ENCODE data around the gene P3H2. TPM values are rescaled to one million over a fixed set of nuclear protein-coding genes. Genes with fewer than 3 reads are reported as not detected.
"Not testable (repeated sequence)": the region's sequence is repeated elsewhere in the genome, so short reads cannot be mapped to it uniquely, and the experiment has no call there.

P3H2 gene
- polyA plus RNA-seq, 1 donor, result 94.2 TPM

DNA sequence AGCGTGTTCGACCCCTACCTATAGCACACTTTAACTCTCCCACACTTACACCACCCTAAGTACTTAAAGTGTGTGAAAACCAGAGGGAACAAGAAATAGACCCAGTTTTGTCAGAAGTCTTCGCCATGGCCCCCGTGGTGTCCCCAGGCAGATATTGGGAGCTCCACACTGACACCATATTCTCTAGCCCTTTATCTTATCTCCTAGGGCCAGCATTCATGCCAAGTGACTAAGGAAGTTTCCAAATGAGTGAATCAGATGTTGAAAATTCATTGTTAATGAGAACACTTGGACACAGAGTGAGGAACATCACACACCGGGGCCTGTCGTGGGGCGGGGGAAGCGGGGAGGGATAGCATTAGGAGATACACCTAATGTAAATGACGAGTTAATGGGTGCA lies 31.8 kb downstream of the P3H2 start:
- DNase-seq, result no peak

DNA sequence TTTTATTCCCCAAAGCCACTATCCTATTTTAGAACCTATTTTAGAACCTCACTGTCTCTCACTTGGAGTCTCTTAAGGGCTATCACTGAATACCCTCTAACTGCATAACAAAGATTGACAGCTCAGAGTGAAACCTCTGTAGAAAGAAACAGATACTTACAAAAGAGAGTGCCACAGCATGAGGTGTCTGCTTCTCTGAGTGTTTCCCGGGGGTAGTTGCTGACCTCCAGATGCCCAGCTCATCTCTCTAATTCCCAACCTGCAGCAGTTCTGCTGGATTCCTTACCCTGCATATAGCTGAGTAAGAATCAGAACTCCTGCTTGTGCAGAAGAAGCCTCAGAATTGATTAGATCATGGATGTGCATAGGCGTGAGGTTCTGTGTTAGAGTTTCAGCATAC lies 34.5 kb downstream of the P3H2 start:
- DNase-seq, result no peak

DNA sequence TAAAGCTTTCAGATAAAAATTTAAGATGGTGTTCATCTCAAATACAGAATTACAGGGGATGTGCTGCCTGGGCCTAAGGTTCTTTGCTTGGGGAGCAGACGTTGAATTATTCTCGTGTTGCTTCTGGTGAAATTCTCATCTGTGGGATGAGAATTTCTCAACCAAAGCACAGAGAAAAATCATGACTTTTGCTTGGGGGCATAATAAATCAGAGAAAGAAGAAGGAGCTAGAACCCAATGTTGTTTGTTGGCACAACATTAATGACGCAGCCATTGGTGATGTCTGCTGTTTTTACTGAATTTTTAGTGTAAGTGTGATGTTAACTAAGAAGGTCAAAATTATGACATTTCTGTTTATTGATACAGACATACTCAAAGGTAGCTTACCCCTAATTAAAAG lies 35.7 kb downstream of the P3H2 start:
- DNase-seq, result no peak

DNA sequence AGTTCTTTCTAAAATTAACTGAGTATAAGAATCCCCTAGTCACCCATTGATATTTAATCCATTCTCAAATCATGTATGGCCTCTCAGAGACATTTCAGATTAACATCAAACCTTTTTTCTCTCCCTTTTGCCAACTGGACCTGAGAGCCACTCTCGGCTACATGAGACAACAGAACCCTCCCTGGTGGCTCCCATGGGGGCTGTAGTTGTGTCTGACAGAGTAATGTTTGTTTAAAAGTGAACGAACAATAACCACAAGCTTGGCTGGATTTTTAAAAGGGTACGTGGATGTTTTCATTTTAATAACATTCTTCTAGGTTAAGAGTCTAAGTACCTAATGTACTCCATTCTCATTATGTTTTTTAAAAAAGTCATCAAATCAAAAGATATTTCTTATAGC lies 37.1 kb downstream of the P3H2 start:
- DNase-seq, result no peak

DNA sequence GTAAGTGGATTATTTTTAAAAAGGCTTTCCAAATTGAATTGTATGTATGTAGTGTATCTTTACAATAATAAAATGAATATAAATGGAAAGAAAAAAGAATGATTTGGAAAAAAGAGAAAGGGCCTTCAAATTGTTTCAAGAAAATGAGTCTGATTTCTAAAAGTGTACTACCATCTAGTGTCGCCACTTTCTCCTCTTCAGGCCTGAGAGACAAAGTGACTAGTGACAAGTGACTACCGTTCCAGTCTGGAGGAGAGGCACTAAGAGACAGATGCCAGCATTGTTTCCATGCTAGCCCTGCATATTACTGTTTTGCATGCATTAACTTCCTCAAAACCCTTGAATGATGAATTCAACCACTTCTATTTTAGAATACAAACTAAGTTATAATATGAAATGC lies 39.3 kb downstream of the P3H2 start:
- DNase-seq, result no peak

DNA sequence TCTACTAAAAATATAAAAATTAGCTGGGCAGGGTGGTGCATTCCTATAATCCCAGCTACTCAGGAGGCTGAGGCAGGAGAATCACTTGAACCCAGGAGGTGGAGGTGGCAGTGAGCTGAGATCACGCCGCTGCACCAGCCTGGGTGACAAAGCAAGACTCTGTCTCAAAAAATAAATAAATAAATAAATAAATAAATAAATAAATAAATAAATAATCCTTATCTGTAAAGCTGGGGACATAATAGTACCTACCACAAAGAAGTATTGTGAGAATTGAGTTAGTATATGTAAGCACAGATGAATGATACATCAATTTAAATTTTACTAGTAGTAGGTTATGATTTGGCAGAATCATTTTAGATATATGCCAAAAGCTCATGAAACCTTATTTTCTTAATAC lies 41.5 kb downstream of the P3H2 start:
- DNase-seq, result not testable (repeated sequence)

DNA sequence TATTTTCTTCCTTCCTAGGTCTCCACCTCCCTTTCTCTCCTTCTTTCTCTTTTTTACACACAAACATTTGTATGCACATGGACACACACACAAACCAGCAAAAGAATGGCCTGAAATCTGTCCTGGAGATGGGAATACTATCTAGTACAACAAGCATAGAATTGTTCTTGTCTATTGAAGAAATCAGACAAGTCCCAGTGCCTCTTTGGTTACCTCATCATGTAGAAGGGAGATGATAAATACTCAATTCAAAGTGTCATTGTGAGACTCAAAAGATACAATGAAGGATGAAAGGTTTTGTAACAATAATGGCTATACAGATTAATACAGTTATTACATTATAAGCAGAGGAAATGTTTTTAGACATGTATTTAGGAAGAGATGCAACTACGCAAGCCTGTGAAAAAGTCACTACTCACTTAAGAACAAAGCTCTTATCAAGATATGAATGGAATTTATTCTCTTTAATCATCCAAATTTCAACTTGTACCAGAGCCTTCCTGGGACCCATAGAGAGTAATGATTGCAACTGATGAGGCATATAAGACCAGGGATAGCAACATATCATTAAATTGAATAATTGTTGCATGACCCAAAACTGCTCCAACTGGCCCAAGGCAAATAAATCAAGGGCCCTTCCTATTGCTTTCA lies 43.2 kb downstream of the P3H2 start:
- DNase-seq, result no peak

DNA sequence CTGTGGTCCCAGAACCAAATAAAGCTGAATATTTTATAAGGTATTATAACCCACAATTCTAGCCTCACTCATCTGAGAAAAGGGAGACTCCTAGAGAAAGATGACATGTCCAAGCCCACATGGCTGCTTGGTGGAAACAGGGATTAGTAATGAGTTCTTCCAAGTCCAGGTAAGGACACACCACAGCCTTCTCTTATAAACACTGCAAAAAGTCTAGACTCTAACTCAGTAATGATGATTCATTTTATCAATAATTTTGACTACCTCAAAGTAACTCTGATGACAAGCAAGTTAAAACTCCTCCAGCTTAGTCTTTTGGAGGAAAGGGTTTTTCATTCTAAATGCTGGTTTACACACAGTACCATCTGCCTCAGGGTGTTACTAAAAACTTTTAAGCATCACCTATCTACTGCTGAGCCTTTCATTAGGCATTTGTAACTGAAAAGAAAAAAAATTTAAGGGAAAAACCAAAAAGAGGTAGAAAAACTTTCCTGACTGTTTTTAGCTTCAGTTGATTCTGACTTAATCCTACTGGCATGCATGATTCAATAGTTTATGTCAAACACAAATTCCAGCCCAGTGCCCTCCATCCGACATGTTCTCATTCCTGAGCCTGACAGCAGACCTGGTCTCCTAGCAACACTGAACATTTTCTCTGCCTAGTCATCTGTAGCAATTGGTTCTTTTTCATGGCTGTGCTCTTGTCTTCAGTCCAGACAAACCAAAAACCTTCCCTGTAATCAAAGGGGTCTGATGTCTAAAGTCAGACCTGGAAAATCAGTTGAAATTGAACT lies 43.9 kb downstream of the P3H2 start:
- DNase-seq, result peak; percentile 82

DNA sequence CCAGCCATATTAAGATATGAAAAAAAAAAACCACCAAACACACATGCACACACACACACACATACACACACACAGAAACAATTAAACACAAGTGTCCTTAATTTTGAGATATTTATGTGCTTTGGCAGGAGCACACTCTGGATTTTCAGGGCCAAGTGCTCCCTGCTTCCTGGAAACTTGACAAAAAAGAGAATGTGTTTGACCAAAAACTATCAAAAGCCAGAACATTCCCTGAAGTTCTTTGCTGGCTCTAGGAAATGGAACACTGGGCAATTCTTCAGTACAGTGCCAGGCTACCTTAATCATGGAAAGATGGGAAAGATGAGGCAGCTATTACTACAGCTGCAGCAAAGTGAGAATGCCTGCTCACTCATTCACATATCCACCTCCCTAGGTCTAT lies 44.6 kb downstream of the P3H2 start:
- no peak for DNase-seq

DNA sequence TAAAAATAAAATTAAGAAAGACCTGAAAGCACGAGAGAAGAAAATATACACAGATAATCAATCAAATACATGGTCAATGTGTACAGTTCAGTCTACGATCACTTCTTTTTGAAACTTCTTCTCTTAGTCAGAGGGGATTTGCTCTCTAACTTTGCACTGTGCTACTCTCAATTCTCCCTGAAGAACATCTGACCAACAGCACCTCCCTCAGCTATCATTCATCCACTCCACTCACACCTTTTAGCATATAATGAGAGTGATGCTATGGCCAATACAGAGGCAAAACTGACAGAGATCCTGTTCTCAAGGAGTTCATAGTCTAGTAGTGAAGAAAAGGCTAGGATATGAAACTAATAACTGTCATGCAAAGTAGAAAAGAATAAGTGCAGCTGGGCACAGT lies 45.9 kb downstream of the P3H2 start:
- no peak for DNase-seq

DNA sequence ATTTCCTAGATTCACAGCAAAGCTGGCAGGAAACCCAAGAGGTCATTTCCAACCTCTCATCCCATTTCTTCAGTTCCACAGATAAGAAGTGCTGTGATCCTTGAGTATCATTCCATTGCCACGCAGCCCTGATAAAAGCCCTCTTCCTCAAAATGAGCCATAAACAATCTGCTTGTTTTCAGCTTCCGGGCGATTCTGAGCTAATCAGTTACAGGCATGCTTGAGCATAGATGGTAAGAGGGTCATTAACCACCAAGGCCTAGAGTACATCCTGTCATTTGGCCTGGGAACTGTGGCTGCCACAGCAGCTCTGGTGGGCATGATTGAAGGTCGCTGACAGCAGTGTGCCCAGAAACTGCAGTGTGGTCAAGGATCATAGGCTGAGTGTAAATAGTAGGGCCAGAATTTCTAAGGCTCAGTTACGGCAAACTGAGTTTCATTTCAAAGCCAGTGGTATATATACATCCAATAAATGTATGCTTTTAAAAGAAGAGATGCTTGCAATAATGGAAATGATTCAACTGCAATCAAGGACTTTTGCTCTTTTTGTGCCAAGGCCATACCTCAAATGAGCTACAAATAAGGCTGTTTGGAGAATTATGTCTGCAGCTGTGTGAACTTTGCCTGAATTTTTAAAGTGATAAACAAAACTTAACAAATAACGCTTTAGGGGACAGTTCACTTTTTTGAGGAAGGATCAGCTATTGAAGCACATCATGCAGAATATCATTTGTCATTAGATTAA lies 47.3 kb downstream of the P3H2 start:
- peak; percentile 79 for DNase-seq

DNA sequence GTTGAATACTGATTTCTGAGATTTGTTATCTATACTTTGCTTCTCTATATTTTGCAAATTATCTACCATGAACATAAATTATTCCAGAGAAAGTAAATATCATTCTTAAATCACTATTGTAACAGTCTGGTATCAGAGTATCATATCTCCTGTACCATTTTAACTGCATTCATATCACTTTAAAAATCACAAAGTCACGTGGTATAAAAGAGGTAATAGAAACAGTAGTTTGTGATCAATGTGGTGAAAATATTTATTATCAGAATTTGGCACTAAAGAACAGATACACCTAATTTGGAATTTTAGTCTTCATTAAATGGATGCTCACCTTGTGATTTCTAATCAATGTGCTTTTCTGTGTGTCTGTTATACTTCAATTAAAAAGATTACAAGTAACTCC lies 47.8 kb downstream of the P3H2 start:
- no peak for DNase-seq

DNA sequence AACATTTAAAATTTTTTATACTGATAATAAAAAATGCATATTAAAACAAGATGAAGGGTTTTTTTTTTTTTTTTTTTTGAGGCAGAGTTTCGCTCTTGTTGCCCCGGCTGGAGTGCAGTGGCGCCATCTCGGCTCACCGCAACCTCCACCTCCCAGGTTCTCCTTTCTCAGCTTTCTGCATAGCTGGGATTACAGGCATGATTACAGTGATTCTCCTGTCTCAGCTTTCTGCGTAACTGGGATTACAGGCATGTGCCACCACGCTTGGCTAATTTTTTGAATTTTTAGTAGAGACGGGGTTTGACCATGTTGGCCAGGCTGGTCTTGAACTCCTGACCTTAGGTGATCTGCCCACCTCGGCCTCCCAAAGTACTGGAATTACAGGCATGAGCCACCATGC lies 48.8 kb downstream of the P3H2 start:
- DNase-seq, result not testable (repeated sequence)

DNA sequence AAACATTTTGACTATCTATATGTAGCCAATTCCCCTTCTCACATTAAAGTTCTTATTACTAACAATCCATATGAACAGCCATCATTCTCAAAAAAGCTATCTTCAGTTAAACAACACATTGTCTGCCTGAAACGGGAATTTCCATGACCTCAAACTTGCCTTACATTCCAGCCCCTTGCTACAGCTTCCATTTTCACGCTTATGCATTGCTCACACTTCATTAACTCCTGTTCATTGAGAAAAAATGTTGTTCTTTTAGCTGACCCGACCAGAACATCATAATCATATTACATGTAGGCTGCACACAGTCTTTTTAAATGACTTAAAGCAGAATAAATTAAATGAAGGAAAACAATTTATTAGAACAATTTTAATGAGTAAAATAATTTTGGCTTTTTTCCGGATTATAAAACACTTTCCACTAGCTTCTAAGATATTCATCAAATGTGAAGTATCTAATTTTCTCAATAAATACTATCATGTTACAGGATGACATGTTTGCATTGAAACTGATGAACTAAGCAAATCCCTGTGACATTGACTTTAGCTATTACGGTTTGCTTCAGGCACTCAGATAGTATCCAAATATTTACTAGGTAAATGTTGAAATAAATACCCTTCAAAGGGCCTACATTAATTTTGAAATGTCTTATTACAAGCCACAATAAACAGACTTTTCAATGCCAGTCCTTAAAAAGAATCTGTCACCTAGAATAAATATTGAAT lies 49.9 kb downstream of the P3H2 start:
- no peak for DNase-seq

DNA sequence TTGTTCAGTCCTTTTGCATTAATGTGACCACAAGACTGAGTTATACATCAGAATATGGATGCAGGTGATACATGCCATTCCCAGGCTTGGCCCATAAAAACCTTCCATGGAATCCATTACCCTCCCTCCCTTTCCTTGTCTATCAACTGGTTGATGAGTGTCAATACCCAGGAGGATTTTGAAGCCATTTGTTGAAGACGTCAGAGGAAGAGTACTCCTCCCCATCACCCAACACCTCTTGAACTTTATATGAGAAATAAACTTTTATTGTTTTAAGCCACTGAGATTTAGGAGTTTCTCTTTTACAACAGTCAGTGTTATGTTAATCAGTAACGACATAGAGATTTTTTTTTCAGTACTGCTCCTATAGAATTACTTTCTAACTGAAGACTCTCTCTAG lies 55.5 kb downstream of the P3H2 start:
- DNase-seq, result no peak

DNA sequence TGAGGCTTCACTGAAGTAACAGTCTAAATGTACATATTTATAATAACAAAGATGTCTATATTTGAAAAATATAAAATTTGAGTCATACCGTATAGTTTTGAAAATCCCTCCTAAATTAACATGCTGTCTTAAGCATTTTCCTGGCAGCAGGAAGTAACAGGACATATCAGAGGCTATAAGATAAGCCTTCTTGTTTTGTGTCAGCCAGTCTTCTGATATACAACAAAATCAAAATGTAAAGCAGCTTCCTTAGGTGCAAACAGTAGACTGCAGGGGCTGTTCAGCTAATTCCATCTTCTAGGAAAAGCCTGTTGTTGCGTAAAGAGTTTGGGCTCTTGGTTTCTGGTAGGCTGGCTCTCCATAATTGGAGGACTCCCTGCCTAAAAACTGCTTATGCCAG lies 56.0 kb downstream of the P3H2 start:
- no peak for DNase-seq

DNA sequence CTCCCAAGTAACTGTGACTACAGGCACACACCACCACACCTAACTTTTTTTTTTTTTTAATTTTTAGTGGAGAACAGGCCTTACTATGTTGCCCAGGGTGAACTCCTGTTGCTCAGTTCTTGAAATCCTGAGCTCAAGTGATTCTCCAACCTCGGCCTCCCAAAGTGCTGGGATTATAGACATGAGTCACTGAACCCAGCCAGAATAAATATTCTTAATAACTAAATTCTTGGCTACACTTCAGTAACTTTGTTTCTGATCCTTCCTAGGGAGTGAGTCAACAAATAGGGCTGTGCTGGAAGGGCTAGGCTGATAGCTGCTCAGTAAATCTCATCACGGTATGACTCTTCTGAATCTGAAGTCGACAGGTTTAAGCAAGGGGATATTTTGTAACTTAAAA lies 56.6 kb downstream of the P3H2 start:
- no peak for DNase-seq

DNA sequence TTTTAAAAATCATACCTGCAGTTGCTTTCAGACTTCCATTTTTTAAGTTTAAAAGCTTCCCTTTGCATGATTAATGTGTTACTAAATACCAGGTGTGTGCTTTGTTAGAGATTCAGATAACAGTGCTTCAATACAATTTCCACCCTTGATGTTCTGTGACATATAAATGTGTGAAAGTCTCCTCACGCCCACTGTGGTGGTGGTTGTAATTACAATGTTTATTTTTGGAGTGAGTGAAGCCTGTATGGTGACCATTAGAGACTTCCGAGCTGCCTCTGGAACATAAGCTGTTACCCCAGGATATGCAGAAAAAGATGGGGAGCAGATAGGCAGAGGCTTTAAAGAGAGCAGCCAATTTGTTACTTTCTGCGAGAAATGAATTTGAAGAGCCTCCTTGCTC lies 57.2 kb downstream of the P3H2 start:
- DNase-seq, result no peak

DNA sequence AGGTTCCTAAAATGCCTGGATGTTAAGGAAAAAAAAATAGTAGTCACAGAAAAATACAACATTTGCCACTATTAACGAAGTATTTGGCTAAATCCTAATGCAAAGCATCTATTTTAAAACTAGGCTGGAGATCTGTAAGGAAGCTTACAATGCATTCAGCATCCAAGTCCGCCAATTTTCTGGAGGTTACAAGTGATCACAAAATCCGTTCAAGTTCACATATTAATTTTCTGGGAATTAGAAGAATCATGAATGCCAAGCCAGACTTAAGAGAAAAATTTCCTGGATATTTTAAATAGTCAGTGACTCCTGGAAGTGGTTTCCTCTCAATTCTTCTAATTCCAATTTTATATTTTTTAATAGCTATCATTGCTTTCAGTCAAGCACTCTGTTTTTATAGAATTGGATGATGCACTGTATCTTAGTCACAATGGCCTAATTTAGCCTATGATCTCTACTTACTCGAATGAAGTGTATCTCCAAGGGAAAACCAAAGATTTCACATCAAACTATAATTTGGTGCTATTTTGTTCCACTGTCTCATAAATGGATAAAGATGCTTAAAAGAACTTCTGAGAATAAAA lies 60.4 kb downstream of the P3H2 start:
- DNase-seq, result no peak

DNA sequence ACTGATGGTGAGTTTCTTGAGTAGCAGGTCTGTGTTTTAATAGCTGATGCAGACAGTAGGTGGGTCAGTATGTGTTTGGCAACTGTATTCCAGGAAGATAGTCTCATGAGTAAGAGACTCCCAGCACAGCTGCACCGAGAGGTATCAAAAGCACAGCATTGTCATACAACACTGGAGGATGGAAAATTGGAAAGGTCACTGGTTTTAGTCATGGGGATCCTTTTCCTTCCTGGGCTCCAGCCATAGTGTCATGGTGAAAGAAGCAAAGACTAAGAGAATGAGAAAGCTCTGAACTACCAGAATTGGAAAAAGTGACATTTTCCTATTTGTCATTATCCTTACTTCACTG lies 61.5 kb downstream of the P3H2 start:
- DNase-seq, result no peak

DNA sequence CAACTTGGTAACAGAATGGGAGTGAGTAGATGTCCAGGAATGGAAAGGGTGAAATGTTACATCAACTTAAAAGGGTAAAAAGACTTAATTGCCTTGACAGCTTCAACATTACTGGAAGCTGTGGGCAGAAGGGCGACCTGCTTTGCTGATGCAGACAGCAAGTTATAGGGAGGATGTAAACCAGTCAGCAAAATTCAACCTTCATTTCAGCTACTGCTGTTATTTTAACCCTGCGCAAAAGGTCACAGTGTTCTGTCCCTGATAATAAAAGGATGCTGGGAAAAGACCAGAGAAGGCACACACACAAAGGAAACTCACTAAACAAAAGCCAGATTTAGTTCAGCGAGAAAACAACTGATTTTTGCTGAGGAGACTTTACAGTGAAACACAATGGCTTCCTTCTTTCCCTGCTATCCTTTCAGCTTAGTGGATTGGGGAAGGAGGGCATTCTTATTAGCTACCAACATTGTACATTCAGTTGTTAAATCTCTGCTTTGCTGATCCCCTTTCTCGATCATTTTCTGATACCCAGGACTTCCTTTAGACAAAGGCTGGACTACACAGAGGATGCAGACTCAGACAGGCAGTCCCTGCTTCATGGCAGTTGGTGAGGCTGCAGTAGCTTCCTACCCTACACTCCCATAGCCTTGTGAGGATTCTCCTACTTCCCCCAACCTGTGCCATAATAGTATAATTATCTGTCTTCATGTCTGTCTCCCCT lies 62.0 kb downstream of the P3H2 start:
- DNase-seq, result no peak

DNA sequence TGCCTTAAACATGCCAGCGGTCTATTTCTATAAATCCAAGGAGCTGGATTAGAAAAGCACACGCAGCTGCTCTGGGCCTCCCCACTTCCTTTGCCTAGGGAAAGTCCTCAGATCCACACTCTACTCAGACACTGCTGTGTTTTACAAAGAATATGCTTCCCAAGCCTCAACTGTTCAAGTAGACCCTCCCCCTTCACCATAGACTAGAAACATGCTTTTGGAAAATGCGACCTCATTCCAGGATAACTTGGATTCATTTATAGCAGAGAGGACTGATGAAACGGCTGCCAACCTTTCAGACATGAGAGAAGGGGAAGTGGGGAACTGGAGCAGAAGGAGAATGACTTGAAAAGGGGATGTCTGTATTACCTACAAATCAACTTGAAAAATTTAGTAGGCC lies 64.0 kb downstream of the P3H2 start:
- no peak for DNase-seq
